GM18526 (cell line): Measurements from ENCODE around the gene OR2W1.

Experiments used
- POLR2A ChIP-seq: IDR thresholded peaks from 3 replicates; pipeline ENCODE4 v1.6.1; 2011; ENCODE audit not compliant: insufficient read length; ENCODE audit errors: extremely low read depth

The OR2W1 gene

GRCh38 chr6:29014729-29015608 is 30.0 kb downstream of the OR2W1 start:
- TF ChIP-seq POLR2A: no peak

DNA sequence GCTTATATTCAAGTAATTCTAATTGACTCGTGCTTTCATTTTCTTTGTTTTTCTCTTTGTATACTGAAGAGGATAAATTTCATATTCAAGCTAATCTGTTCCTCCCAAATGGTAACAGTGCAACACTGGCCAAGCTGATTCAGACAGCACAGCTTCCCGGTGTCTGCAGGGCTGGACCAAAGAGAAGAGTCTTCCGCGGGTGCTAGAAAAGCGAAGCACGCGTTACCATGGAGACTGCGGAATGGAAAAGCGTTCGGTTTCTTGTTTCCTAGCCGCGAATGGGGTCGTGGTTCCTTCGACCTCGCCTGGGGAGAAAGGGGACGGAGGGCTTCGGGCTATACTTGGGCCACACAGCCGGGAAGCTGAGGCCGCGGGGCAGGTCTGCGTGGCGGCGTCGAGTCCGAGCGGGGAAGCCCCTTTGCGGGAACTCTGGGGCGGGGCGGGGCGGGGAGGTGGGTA is 33.7 kb downstream of the OR2W1 start:
- no peak for TF ChIP-seq POLR2A

DNA sequence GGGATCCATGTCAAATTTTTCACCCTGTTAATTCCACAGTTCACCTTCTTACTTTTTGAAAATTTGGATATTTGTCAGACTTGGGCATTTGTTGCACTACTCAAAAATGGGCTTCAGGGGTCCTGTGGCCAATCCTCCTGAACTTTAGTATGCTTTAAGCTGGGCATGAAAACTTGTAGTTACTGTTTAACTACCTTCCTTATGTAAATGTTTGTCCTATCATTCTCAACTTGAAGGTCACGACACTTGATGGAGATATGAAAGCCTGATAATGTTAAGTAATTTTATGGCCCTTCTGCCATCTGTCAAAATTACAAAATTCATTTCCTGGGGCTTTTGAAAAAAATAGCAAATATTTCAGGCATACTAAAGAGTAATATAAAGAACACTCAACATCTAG is 35.6 kb downstream of the OR2W1 start:
- no peak for TF ChIP-seq POLR2A

DNA sequence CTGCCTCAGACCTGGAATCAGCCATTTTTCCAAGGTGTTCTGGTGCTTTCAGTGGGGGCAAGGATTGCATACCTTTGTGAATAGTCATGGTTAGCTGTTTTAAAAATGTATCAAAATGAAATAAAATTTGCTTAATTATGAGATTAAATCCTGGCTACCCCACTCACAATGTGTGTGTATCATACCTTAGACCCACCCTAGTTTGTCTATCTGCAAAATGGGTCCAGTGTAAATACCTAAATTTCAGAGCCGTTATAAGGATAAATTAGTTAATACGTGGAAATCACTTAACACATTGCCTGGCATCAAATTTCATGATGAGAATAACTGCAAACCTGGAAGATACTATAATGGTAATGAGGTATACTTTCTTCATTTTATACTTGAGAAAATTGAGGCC is 36.9 kb downstream of the OR2W1 start:
- no peak for TF ChIP-seq POLR2A

DNA sequence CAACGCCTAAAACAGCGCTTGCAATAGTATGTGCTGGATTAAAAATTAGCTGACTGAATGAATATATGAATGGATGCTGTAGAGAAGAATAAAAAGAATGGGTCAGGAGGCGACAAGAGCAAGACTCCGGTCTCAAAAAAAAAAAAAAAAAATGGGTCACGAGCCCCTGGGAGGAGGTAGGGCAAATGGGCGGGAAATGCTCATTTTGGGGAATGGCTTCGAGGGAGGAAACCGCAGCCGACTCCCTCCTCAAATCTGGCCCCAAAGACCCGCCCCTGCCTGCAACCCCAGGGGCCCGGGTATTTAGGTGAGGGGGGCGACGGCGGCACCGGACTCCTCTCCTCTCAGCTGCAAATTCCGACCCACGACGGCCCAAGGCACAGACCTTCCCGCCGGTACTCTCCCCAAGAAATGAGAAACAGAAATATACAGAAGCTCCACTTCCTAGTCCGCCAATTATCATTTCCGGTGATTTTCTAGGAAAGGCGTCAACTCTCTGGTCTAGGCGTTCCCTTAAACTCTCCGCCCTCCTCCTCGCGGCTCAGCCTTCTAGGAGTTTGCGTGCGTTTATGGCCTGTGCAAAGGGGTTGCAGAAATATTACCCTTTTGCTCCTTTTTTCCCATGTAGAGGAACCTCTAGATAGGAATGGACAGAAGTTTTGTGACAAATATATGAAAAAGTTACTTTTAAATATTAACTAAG is 39.6 kb downstream of the OR2W1 start, which contains the start of gene ZNF311:
Gene ZNF311 (minus strand): TSS at position 133 of the 703 bp plus-strand sequence. CDS start 1,361 bp downstream, outside the sequence.
- no peak for TF ChIP-seq POLR2A

GRCh38 chr6:28996844-28997510 is 48.0 kb downstream of the OR2W1 start:
- no peak for TF ChIP-seq POLR2A

- no peak for TF ChIP-seq POLR2A
These were observed 49.8 kb downstream of the OR2W1 start for GRCh38 chr6:28995093-28995650.
